HL-60 (cell line): ENCODE results near the gene PCSK5.

Experiments
- GABPA ChIP-seq: IDR thresholded peaks from 2 replicates; pipeline ENCODE4 v1.6.1; 2012; ENCODE audit warnings: low read depth
- POLR2AphosphoS5 ChIP-seq: IDR thresholded peaks from 2 replicates; pipeline ENCODE4 v1.6.1; 2012; ENCODE audit warnings: low read depth
- TF ChIP-seq, protein P1 (sequence below): IDR thresholded peaks from one replicate; pipeline ENCODE4 v1.5.1; 2011; ENCODE audit warnings: low read length, control low read depth, inconsistent platforms; ENCODE audit not compliant: insufficient read depth
- TF ChIP-seq, protein P2 (sequence below): IDR thresholded peaks from 2 replicates; pipeline ENCODE4 v1.6.1; 2012; ENCODE audit warnings: low read depth; ENCODE audit not compliant: insufficient replicate concordance

DNA sequence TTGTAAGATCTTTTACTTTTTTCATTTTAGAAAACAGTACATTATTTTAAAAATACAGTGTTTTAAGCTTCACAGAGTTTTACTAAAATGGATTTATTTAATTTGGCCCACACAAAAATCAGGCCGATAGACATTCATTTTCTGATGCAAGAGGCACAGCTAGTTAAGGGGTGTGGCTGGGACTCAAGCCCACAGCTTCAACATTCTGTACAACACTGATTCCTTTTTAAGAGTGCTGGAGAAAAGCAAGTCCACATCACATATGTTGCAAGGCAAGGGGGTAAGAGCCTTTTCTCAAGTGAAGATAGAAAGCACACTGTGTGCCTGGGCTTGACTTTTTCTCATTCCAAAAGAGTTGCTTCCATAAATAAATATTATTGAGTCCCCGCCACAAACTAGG, 307.9 kb downstream of the PCSK5 start:
- TF ChIP-seq, protein P1, sequence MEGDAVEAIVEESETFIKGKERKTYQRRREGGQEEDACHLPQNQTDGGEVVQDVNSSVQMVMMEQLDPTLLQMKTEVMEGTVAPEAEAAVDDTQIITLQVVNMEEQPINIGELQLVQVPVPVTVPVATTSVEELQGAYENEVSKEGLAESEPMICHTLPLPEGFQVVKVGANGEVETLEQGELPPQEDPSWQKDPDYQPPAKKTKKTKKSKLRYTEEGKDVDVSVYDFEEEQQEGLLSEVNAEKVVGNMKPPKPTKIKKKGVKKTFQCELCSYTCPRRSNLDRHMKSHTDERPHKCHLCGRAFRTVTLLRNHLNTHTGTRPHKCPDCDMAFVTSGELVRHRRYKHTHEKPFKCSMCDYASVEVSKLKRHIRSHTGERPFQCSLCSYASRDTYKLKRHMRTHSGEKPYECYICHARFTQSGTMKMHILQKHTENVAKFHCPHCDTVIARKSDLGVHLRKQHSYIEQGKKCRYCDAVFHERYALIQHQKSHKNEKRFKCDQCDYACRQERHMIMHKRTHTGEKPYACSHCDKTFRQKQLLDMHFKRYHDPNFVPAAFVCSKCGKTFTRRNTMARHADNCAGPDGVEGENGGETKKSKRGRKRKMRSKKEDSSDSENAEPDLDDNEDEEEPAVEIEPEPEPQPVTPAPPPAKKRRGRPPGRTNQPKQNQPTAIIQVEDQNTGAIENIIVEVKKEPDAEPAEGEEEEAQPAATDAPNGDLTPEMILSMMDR = no peak
- TF ChIP-seq GABPA (no peak), POLR2AphosphoS5 (no peak)
- TF ChIP-seq, protein P2, sequence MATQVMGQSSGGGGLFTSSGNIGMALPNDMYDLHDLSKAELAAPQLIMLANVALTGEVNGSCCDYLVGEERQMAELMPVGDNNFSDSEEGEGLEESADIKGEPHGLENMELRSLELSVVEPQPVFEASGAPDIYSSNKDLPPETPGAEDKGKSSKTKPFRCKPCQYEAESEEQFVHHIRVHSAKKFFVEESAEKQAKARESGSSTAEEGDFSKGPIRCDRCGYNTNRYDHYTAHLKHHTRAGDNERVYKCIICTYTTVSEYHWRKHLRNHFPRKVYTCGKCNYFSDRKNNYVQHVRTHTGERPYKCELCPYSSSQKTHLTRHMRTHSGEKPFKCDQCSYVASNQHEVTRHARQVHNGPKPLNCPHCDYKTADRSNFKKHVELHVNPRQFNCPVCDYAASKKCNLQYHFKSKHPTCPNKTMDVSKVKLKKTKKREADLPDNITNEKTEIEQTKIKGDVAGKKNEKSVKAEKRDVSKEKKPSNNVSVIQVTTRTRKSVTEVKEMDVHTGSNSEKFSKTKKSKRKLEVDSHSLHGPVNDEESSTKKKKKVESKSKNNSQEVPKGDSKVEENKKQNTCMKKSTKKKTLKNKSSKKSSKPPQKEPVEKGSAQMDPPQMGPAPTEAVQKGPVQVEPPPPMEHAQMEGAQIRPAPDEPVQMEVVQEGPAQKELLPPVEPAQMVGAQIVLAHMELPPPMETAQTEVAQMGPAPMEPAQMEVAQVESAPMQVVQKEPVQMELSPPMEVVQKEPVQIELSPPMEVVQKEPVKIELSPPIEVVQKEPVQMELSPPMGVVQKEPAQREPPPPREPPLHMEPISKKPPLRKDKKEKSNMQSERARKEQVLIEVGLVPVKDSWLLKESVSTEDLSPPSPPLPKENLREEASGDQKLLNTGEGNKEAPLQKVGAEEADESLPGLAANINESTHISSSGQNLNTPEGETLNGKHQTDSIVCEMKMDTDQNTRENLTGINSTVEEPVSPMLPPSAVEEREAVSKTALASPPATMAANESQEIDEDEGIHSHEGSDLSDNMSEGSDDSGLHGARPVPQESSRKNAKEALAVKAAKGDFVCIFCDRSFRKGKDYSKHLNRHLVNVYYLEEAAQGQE = no peak
